K562 (cell line): ENCODE data around the gene GRIK1. TPM values are rescaled to one million over a fixed set of nuclear protein-coding genes. Genes with fewer than 3 reads are reported as not detected.

Source experiments
- BMI1 ChIP-seq: fragments of 150-350 bp; IDR thresholded peaks from 2 replicates; pipeline ENCODE4 v1.6.1; 2014; ENCODE audit warnings: low read length
- HNRNPUL1 ChIP-seq: fragments of 200-400 bp; formaldehyde crosslinking; IDR thresholded peaks from 2 replicates; pipeline ENCODE4 v1.6.1; 2017; ENCODE audit warnings: low read length
- JUN ChIP-seq, 2 experiments: sonication (generic) in 1 of 2; formaldehyde crosslinking in 1 of 2; IDR thresholded peaks; 2 replicates each; pipeline versions ENCODE4 v1.6.1 to v1.8.0; 2012 to 2022; ENCODE audit warnings: borderline replicate concordance in 2 of 2, mild to moderate bottlenecking in 2 of 2, improper control_type of control experiment in 1 of 2, low read depth in 1 of 2, low read length in 1 of 2, missing genetic modification reagents in 1 of 2
- KDM2B ChIP-seq: fragments of 250-450 bp; sonication (Bioruptor Pico); IDR thresholded peaks from 2 replicates; pipeline ENCODE4 v1.8.0; 2021; ENCODE audit warnings: mild to moderate bottlenecking, moderate library complexity
- MGA ChIP-seq: fragments of 450-650 bp; IDR thresholded peaks from 2 replicates; pipeline ENCODE4 v1.6.1; 2016; ENCODE audit warnings: mild to moderate bottlenecking, moderate library complexity
- NFE2L1 ChIP-seq: fragments of 450-650 bp; IDR thresholded peaks from 2 replicates; pipeline ENCODE4 v1.6.1; 2016; ENCODE audit warnings: missing genetic modification characterization, low read depth, mild to moderate bottlenecking, missing compliant biosample characterization, moderate library complexity, borderline replicate concordance
- SUPT5H ChIP-seq: fragments of 450-650 bp; IDR thresholded peaks from 2 replicates; pipeline ENCODE4 v1.6.1; 2016
- ZBTB1 ChIP-seq: sonication (generic); formaldehyde crosslinking; IDR thresholded peaks from 2 replicates; pipeline ENCODE4 v1.8.1; 2023; ENCODE audit warnings: missing genetic modification reagents, low read depth, mild to moderate bottlenecking, borderline replicate concordance
- ZBTB11 ChIP-seq, 3 experiments: fragments of 200-800 bp in 1 of 3; fragments of 250-450 bp in 1 of 3; fragments of 450-650 bp in 1 of 3; sonication (Bioruptor Pico) in 1 of 3; sonication (Bioruptor generic) in 1 of 3; formaldehyde crosslinking in 1 of 3; IDR thresholded peaks; 2 replicates each; pipeline versions ENCODE4 v1.6.1 to v1.8.0; 2016 to 2022; ENCODE audit warnings: mild to moderate bottlenecking in 2 of 3, missing genetic modification characterization in 2 of 3, missing compliant biosample characterization in 1 of 3, moderate library complexity in 1 of 3
- ZNF133 ChIP-seq: fragments of 250-450 bp; sonication (Bioruptor Pico); IDR thresholded peaks from 2 replicates; pipeline ENCODE4 v1.4.0; 2020; ENCODE audit warnings: mild to moderate bottlenecking
- ZNF511 ChIP-seq: sonication (generic); formaldehyde crosslinking; IDR thresholded peaks from 2 replicates; pipeline ENCODE4 v1.8.0; 2022; ENCODE audit warnings: mild to moderate bottlenecking, missing genetic modification reagents
- ZNF695 ChIP-seq: fragments of 450-650 bp; formaldehyde crosslinking; IDR thresholded peaks from 2 replicates; pipeline ENCODE4 v1.4.0; 2020; ENCODE audit warnings: mild to moderate bottlenecking, moderate library complexity
- polyA plus RNA-seq, 8 experiments: library from polyadenylated mRNA; depleted of rRNA in 4 of 8; stranded (reverse) in 5 of 8; unstranded in 3 of 8; fragments of >200 nt; fragmentation: Nextera tagmentation in 2 of 8; fragmentation: Illumina TruSeq in 1 of 8; extraction: Ambion mirVana in 2 of 8; extraction: Trizol in 1 of 8; gene quantifications; 2 replicates each; pipeline versions ENCODE4 v1.2.1 to v1.2.3, GENCODE V29; 2011 to 2014; ENCODE audit warnings: inconsistent platforms in 1 of 8, missing spikeins in 1 of 8
- total RNA-seq, 7 experiments: library from RNA; depleted of rRNA in 6 of 7; stranded (reverse); fragments of >200 nt in 6 of 7; fragmentation: Illumina TruSeq in 2 of 7; extraction: Trizol in 2 of 7; gene quantifications; 2 replicates each; pipeline versions ENCODE4 v1.2.1 to v1.2.3, GENCODE V29; 2011 to 2021; ENCODE audit warnings: low replicate concordance in 1 of 7

GRIK1 gene
- total and polyA plus RNA-seq, 9 of the 15 experiments (the other 6 are each of a cell fraction or from before 2014, with no cell fraction given): 0.17 to 2.8 (median 0.53) TPM

GRCh38 chr21:29648710-29649240 lies 291.0 kb downstream of the GRIK1 start (continued):
- TF ChIP-seq ZBTB11 (CRISPR knock-in tag; IDR thresholded peaks at IDR 0.05): no peak; a peak in 1 of 6 replicates
- no peak for TF ChIP-seq MGA
- TF ChIP-seq SUPT5H: no peak
- no peak for TF ChIP-seq ZBTB1 (CRISPR knock-in tag)
- no peak for TF ChIP-seq ZNF695 (CRISPR knock-in tag)
- no peak for TF ChIP-seq ZNF133 (CRISPR knock-in tag)
- TF ChIP-seq ZNF511 (CRISPR knock-in tag): no peak
- TF ChIP-seq HNRNPUL1: no peak
- TF ChIP-seq KDM2B: no peak
- TF ChIP-seq JUN (IDR thresholded peaks at IDR 0.05; ENCODE audit: borderline replicate concordance, low read depth, low read length): no peak
- no peak for TF ChIP-seq JUN (CRISPR knock-in tag; IDR thresholded peaks at IDR 0.05; ENCODE audit: borderline replicate concordance)
- no peak for TF ChIP-seq BMI1
- no peak for TF ChIP-seq NFE2L1 (tag)
